Camera-type eye (tissue), 1 donor: Measurements from ENCODE around the gene ORAI2. TPM values are rescaled to one million over a fixed set of nuclear protein-coding genes. Genes with fewer than 3 reads are reported as not detected.

ENCODE experiments used
- total RNA-seq: library from RNA; depleted of rRNA; stranded (reverse); fragments of >200 nt; gene quantifications from one replicate; pipeline ENCODE4 v1.2.3, GENCODE V29; 2014

ORAI2 gene
- total RNA-seq, result 41.8 TPM

GRCh38 chr7:102433219-102434038 is at the start of gene ORAI2:
Gene ORAI2, plus strand, starts transcription at chr7:102433575. Its CDS starts 5,382 bp downstream, at chr7:102438957.

GRCh38 chr7:102395873-102396709 is 37.3 kb upstream of the ORAI2 start, which contains the start of gene PRKRIP1:
Gene PRKRIP1, plus strand, starts transcription at chr7:102396363. Its CDS starts 49 bp downstream, at chr7:102396412.

GRCh38 chr7:102464577-102465280 is 31.4 kb downstream of the ORAI2 start, which contains the start of the genes ALKBH4 and LRWD1:
Gene ALKBH4, minus strand, starts transcription at chr7:102464863. Its CDS starts 27 bp downstream, at chr7:102464836.
Gene LRWD1, plus strand, starts transcription at chr7:102464984. Its CDS starts 97 bp downstream, at chr7:102465081.

GRCh38 chr7:102478314-102479208 is 45.2 kb downstream of the ORAI2 start, which contains the start of gene POLR2J:
Gene POLR2J, minus strand, starts transcription at chr7:102478922. Its CDS starts 62 bp downstream, at chr7:102478860.

Other genes with a start within 250 kb of the ORAI2 start
- gene SH2B2, start 146.7 kb upstream of the ORAI2 start, total RNA-seq, result 16.7 TPM
- not detected for gene SPDYE6, start 77.1 kb upstream of the ORAI2 start, total RNA-seq
- 51.7 TPM for gene PRKRIP1, start 37.2 kb upstream of the ORAI2 start, total RNA-seq
- gene ALKBH4, start 31.3 kb downstream of the ORAI2 start, total RNA-seq, result 29.9 TPM
- gene LRWD1, start 31.4 kb downstream of the ORAI2 start, total RNA-seq, result 26.1 TPM
- gene POLR2J, start 45.3 kb downstream of the ORAI2 start, total RNA-seq, result 5.1 TPM
- 42.7 TPM for gene RASA4B, start 84.2 kb downstream of the ORAI2 start, total RNA-seq
- gene UPK3BL2, start 110.1 kb downstream of the ORAI2 start, total RNA-seq, result 64.4 TPM
- 0.27 TPM for gene SPDYE2, start 117.7 kb downstream of the ORAI2 start, total RNA-seq
- 36.0 TPM for gene POLR2J3, start 139.0 kb downstream of the ORAI2 start, total RNA-seq
- 208 TPM for gene RASA4, start 183.2 kb downstream of the ORAI2 start, total RNA-seq
- gene UPK3BL1, start 209.2 kb downstream of the ORAI2 start, total RNA-seq, result 181 TPM
- not detected for gene SPDYE2B, start 216.7 kb downstream of the ORAI2 start, total RNA-seq
- gene POLR2J2, start 238.1 kb downstream of the ORAI2 start, total RNA-seq, result 7.2 TPM